GM18502 (cell line): Measurements from ENCODE around the gene HTT.
A peak's percentile ranks its signal among the peaks of the same experiment; 100 is the strongest.

ENCODE experiments used
- ATAC-seq: cut with Tn5 transposase; IDR thresholded peaks from one replicate; pipeline ENCODE4 v1.9.1; 2021; ENCODE audit warnings: mild to moderate bottlenecking; ENCODE audit not compliant: unreplicated experiment, poor library complexity

HTT gene

GRCh38 chr4:3074078-3074845 lies at the start of gene HTT, which contains the start of gene HTT-AS:
Gene HTT (plus strand): TSS chr4:3074681. CDS start chr4:3074826, 145 bp downstream.
Gene HTT-AS (minus strand): TSS chr4:3074538.
- peak; percentile 78 for ATAC-seq

GRCh38 chr4:3025881-3026280 lies 48.6 kb upstream of the HTT start:
- no peak for ATAC-seq

- ATAC-seq: no peak
These were observed 47.9 kb upstream of the HTT start for GRCh38 chr4:3026540-3026939.

- no peak for ATAC-seq
These were observed 45.0 kb upstream of the HTT start for GRCh38 chr4:3029464-3029863.

DNA sequence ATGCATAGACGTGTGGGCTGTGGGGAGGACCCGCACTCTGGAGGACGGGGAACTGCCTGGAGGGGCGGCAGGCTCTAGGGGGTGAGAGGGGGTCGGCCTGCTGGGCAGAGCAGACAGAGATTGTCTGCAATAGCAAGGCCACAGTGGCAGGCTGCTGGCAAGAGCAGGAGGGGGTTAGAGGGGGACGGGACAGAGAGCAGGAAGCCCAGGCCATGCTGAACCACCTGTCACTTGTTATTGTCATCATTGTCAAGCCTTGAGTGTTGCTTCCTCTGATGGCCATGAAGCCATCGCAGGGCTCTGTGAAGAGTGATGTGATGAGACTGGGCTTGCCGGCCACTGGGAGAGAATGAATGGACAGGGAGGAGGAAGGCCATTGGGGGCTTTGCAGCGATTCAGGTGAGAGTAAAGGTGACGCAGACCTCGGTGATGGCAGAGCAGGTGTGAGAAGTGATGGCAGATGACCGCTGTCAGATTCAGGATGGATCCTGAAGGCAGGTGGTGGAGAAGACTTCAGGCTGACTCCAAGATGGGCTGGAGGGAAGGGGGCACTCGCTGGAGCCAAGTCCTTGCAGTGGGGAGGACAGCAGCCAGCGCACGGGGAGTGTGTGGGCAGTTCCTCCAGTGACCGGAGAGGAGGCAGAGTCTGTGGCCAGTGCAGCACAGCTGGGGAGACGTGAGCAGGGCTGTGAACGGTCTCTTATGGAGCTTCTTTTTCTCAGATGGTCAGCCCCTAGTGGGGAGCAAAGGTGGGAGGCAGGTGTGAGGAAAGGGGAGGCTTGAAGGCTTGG lies 43.7 kb upstream of the HTT start:
- no peak for ATAC-seq

DNA sequence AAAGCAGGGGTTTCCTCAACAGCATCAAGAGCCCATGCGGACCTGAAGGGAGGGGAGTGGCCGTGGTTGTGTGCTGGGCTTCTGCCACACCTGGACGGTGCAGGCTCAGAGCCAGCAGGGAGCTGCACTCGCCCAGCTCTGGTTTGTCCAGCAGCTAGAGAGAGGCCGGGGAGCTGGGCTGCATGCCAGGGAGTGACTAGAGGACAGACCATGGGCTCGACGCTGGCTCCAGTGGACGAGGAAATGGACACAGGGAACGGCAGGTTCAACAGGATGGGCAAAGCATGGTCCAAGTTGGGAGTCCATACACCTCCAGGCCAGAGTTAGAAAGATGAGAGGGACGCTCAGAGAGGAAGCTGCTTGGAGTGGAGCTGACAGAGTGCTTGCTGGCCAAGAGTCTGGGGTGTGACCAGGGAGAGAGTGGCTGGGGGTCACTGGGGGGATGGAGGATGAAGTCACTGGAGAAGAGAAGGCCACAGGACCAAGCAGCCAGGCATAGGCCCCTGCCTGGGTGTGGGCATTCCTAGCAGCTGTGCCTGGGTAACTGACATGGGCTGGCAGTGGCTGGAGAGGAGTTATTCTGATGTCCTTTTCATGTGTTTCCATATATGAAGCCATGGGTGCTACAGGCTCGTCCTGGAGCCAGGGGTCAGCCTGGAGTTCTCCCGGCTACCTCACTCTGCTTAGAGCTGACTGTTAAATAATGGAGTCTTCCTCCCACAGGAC lies 43.0 kb upstream of the HTT start:
- no peak for ATAC-seq

DNA sequence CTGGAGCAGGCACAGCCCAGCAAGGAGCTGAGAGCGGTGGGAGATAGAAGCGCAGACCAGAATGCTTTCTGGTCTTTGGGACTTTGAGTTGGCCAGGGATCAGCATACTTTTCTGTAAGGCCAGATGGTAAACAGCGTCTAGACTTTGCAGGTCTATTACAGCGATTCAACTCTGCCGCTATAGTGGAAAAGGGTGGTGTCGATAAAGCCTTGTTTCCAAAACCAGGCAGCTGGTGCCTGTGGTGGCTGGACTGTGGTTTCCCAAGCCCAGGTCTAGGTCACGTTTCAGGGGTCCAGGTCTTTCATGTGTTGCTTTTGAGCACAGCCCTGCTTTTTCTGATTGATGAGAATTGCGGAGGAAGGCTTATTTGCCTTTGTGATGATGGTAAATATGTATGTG lies 40.2 kb upstream of the HTT start:
- ATAC-seq: no peak

- no peak for ATAC-seq
These were observed 39.2 kb upstream of the HTT start for GRCh38 chr4:3035249-3035648.

- no peak for ATAC-seq
These were observed 38.8 kb upstream of the HTT start for GRCh38 chr4:3035674-3036073.

DNA sequence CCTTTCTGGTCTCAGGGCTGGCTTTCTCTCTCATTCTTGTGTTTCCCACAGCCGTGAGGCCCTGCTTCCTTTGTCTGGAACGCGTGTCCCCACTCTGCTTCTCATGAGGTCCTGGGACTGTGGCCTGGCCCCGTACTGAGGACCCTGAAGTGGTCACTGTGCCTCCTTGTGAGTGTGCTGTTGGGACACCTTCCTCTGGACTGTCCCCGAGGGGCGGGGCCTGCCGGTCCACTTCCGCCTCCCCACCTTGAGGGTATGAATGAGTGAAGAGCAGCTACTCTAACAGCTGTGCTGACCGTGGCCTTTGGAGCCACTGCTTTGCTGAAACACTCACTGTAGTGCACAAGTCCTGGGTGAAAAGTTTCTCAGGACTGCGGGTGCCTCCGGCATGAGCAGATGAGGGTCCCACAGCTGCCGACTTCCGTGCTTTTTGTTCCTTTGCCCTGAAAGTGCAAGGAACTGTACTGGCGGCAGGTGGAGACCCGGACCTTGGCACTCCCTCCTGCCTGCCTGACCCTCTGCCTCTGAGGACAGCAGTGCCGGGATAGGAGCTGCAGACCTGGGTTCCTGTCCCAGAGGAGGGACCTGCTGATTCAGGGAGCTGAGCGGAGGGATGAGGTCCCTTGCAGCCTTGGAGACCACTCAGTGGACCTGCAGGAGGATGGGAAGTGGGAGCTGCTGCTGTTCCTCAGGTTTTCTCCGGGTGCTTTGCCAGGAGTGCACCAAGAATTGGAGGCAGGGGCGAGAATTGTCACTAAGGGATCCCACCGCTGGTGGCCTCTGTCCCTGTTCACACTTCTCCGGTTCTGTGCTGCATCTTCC lies 38.1 kb upstream of the HTT start:
- no peak for ATAC-seq

DNA sequence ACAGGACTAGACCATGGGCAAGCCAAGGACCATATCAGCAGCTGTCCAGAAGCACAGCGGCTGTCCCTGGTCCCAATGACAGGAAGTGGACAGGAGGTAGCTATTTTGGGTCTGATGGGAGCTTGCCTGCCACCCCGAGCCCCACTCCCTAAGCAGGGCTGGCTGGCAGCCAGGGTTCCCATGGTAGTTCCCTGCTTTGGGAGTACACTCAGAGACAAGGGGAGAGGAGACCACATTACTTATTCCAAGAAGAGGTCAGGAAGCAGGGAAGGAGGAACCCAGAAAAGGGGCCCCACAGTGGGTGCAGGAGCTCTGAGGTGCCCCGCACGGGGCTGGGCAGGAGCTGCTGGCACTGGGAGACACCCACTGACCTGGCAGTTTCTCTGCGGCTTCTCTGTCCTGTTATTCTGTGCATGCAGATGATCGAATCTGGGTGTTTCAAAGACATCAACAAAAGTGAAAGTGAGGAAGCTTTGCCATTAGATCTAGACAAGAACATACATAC lies 36.5 kb upstream of the HTT start:
- no peak for ATAC-seq

DNA sequence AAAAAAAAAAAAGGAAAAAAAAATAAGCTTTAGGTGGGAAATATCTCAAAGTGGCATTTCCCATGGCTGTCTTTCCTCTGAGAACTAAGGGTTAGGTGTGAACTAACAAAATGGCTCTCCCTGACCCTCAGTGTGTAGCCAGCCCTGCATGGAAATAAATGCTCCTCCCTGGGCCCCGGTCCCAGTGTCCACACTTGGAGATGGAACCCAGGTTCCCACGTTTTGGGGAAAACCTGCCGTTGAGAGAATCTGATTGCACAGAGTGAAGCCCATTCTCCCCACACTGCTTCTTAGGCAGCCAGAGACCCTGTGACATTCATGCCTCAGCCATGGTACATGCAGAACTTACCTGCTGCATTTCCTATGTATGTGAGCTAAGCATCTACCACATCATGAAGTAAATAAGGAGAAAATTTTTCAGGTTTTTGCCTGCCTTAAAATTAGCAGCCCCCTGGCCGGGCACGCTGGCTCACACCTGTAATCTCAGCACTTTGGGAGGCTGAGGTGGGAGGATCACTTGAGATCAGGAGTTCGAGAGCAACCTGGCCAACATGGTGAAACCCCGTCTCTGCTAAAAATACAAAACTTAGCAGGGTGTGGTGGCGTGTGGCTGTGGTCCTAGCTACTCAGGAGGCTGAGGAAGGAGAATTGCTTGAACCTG lies 34.6 kb upstream of the HTT start:
- ATAC-seq: no peak

DNA sequence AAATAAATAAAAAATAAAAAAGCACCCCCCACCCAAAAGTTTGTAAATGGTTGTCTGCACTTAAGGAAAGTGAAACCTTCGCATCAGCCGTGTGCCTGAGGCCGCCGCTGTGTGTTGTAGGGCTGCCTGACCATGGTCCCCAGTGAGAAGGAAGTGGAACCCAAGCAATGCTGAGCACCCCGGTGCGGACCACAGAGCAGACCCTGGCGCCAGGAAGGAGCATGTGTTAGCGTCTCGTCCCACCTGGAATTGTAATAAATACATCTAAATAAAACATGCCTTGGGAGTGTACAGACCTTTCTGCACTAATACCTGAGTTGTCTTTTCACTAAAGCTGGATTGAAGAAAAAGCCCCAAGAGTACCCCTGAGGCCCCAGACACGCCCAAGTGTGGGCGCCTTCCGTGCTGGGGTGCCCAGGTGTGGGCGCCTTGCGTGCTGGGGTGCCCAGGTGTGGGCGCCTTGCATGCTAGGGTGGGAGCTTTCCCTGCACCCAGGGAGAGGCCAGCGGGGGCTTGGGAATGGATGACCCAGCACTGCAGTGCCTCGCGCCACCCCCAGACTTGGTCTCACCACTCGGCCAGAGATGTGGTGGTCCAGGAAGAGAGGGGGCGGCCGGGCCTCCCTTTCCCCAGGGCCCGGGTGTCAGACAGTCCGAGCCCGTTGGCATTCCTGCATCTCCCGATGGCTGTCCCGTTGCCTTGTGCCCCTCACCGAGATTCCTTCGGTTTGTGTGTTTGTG lies 33.9 kb upstream of the HTT start:
- peak; percentile 49 for ATAC-seq

GRCh38 chr4:3041192-3042142 lies 33.0 kb upstream of the HTT start:
- no peak for ATAC-seq

GRCh38 chr4:3042226-3042625 lies 32.3 kb upstream of the HTT start:
- ATAC-seq: no peak

DNA sequence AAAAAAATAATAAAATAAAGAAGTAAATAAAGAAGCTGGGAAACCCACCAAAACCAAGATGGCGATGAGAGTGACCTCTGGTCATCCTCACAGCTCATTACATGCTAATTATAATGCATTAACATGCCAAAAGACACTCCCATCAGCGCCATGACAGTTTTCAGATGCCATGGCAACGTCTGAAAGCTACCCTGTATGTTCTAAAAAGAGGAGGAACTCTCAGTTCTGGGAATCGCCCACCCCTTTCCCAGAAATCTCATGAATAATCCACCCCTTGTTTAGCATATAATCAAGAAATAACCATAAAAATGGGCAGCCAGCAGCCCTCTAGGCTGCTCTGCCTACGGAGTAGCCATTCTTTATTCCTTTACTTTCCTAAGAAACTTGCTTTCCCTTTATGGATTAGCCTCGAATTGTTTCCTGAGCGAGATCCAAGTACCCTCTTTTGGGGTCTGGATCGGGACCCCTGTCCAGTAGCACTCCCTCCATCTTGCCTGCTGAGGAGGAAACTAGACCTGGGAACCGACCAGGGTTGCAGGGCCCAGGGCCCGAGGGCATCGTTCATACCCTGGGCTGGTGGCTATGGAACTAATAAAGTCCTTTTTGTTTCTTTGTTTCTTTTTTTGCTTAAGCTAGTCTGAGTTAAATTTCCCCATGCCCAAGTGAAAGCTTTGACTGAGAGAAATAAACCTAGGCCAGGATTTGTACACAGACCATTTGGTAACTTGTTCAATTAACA lies 31.0 kb upstream of the HTT start:
- ATAC-seq: no peak
